HEK293 (cell line): ENCODE measurements around the gene RPL14.

ENCODE experiments used
- CTCF ChIA-PET: fragments of 350-600 bp; formaldehyde crosslinking; extraction: SDS; loops from one replicate; lab custom pipeline; 2021; ENCODE audit warnings: antibody characterized with exemption; lab: Yijun Ruan, JAX
- POLR2A ChIA-PET: fragments of 300-600 bp; formaldehyde crosslinking; extraction: SDS; loops from one replicate; lab custom pipeline; 2020; ENCODE audit warnings: antibody characterized with exemption, inconsistent platforms; lab: Yijun Ruan, JAX
- H3K27ac ChIP-seq: fragments of 200-500 bp; sonication (Bioruptor generic); 2 replicates; pipeline ENCODE4 v1.5.1; 2014; ENCODE audit warnings: low read depth, low read length, control low read depth, inconsistent platforms; ENCODE audit errors: extremely low read depth
- H3K36me3 ChIP-seq, 2 experiments: fragments of 200-500 bp in 1 of 2; sonication (Bioruptor generic) in 1 of 2; 1 replicate in 1 of 2; 2 replicates in 1 of 2; pipeline ENCODE4 v1.5.1; 2014 to 2017; ENCODE audit warnings: inconsistent platforms in 2 of 2, low read length in 2 of 2; ENCODE audit not compliant: control insufficient read depth in 2 of 2, insufficient read depth in 1 of 2
- H3K4me1 ChIP-seq: fragments of 200-500 bp; sonication (Bioruptor generic); 2 replicates; pipeline ENCODE4 v1.5.1; 2014; ENCODE audit warnings: mild to moderate bottlenecking, low read length, inconsistent platforms; ENCODE audit not compliant: control insufficient read depth, insufficient read depth
- H3K4me3 ChIP-seq: 2 replicates; pipeline ENCODE4 v1.5.1; 2011; ENCODE audit warnings: low read depth, mild to moderate bottlenecking, control low read depth, low read length, moderate library complexity
- H3K9me3 ChIP-seq: fragments of 200-500 bp; sonication (Bioruptor generic); 2 replicates; pipeline ENCODE4 v1.5.1; 2014; ENCODE audit warnings: low read depth, low read length, inconsistent platforms; ENCODE audit not compliant: control insufficient read depth, insufficient read depth
- EGR2 ChIP-seq: fragments of 450-650 bp; formaldehyde crosslinking; IDR thresholded peaks from 2 replicates; pipeline ENCODE4 v1.5.1; 2016; ENCODE audit warnings: low read depth, missing biosample characterization, missing genetic modification characterization
- GLI2 ChIP-seq: fragments of 450-650 bp; formaldehyde crosslinking; IDR thresholded peaks from 2 replicates; pipeline ENCODE4; 2017; ENCODE audit warnings: missing biosample characterization, missing genetic modification characterization, low read depth, borderline replicate concordance
- GLIS2 ChIP-seq: fragments of 450-650 bp; formaldehyde crosslinking; IDR thresholded peaks from 2 replicates; pipeline ENCODE4 v1.5.1; 2016; ENCODE audit warnings: missing biosample characterization, missing genetic modification characterization
- KLF7 ChIP-seq: fragments of 450-650 bp; formaldehyde crosslinking; IDR thresholded peaks from 2 replicates; pipeline ENCODE4 v1.5.1; 2016; ENCODE audit warnings: missing biosample characterization, missing genetic modification characterization, borderline replicate concordance
- SP2 ChIP-seq: fragments of 450-650 bp; formaldehyde crosslinking; IDR thresholded peaks from 2 replicates; pipeline ENCODE4 v1.5.1; 2016; ENCODE audit warnings: missing biosample characterization, missing genetic modification characterization
- SP3 ChIP-seq: fragments of 450-650 bp; formaldehyde crosslinking; IDR thresholded peaks from 2 replicates; pipeline ENCODE4 v1.5.1; 2016; ENCODE audit warnings: missing biosample characterization, missing genetic modification characterization
- ZBTB7A ChIP-seq: fragments of 450-650 bp; formaldehyde crosslinking; IDR thresholded peaks from 2 replicates; pipeline ENCODE4 v1.5.1; 2016; ENCODE audit warnings: low read depth, missing biosample characterization, missing genetic modification characterization
- ZNF2 ChIP-seq: fragments of 450-650 bp; formaldehyde crosslinking; IDR thresholded peaks from 2 replicates; pipeline ENCODE4 v1.5.1; 2016; ENCODE audit warnings: missing biosample characterization, missing genetic modification characterization
- ZNF423 ChIP-seq: fragments of 450-650 bp; formaldehyde crosslinking; IDR thresholded peaks from 2 replicates; pipeline ENCODE4 v1.5.1; 2016; ENCODE audit warnings: missing biosample characterization, missing genetic modification characterization
- ZNF558 ChIP-seq: fragments of 450-650 bp; formaldehyde crosslinking; IDR thresholded peaks from 2 replicates; pipeline ENCODE4 v1.5.1; 2016; ENCODE audit warnings: missing biosample characterization, missing genetic modification characterization
- ZNF621 ChIP-seq: fragments of 450-650 bp; formaldehyde crosslinking; IDR thresholded peaks from 2 replicates; pipeline ENCODE4 v1.5.1; 2017; ENCODE audit warnings: missing biosample characterization, missing genetic modification characterization
- ZNF707 ChIP-seq: fragments of 450-650 bp; formaldehyde crosslinking; IDR thresholded peaks from 2 replicates; pipeline ENCODE4 v1.5.1; 2016; ENCODE audit warnings: missing biosample characterization, missing genetic modification characterization
- ZNF830 ChIP-seq: fragments of 450-650 bp; IDR thresholded peaks from 2 replicates; pipeline ENCODE4 v1.5.0; 2018; ENCODE audit warnings: missing biosample characterization, missing genetic modification characterization, low read depth, mild to moderate bottlenecking, moderate library complexity
- TF ChIP-seq, protein P1 (sequence below): fragments of 450-650 bp; formaldehyde crosslinking; IDR thresholded peaks from 2 replicates; pipeline ENCODE4 v1.5.1; 2017; ENCODE audit warnings: missing biosample characterization, missing genetic modification characterization
- TF ChIP-seq, protein P2 (sequence below): fragments of 450-650 bp; formaldehyde crosslinking; IDR thresholded peaks from 2 replicates; pipeline ENCODE4 v1.5.1; 2017; ENCODE audit warnings: missing biosample characterization, missing genetic modification characterization
- TF ChIP-seq, protein P3 (sequence below): fragments of 450-650 bp; formaldehyde crosslinking; IDR thresholded peaks from 2 replicates; pipeline ENCODE4 v1.5.1; 2016; ENCODE audit warnings: missing biosample characterization, missing genetic modification characterization
- TF ChIP-seq, protein P4 (sequence below): fragments of 450-650 bp; formaldehyde crosslinking; IDR thresholded peaks from 2 replicates; pipeline ENCODE4 v1.5.1; 2016; ENCODE audit warnings: missing biosample characterization, missing genetic modification characterization
- TF ChIP-seq, protein P5 (sequence below): fragments of 450-650 bp; formaldehyde crosslinking; IDR thresholded peaks from 2 replicates; pipeline ENCODE4 v1.5.1; 2016; ENCODE audit warnings: missing biosample characterization, missing genetic modification characterization

RPL14 gene

DNA sequence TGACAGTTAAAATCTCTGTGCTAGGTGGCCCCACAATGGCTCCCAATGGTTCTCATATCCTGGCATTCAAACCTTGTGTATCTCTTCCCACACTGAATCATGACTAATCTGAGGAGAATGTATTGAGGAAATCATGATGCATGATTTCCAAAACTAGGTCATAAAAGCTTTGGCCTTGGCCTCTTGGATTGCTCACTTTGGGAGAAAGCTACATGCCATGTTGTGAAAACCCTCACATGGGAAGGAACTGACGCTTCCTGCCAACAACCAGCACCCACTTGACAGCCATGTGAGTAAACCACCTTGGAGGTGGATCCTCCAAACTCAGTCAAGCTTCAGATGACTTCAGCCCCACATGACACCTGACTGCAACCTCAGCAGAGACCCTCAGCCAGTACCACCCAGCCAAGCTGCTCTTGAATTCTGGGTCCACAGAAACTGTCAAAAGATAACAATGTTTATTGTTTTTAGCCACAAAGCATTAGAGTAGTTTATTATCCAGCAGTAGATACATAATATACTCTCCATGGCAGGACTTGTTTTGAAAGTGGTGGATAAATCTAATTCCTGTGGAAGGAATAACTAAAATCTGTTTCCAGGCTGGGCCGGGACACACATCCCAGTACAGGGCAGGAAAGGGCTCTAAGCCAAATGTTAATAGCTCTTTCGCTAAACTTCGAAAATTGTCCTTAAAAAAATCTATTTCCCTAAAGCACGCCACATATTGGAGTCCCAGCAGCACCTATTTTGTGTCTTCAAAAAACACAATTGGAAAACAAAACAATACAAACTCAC lies 47.7 kb downstream of the RPL14 start (continued):
- TF ChIP-seq, protein P1, sequence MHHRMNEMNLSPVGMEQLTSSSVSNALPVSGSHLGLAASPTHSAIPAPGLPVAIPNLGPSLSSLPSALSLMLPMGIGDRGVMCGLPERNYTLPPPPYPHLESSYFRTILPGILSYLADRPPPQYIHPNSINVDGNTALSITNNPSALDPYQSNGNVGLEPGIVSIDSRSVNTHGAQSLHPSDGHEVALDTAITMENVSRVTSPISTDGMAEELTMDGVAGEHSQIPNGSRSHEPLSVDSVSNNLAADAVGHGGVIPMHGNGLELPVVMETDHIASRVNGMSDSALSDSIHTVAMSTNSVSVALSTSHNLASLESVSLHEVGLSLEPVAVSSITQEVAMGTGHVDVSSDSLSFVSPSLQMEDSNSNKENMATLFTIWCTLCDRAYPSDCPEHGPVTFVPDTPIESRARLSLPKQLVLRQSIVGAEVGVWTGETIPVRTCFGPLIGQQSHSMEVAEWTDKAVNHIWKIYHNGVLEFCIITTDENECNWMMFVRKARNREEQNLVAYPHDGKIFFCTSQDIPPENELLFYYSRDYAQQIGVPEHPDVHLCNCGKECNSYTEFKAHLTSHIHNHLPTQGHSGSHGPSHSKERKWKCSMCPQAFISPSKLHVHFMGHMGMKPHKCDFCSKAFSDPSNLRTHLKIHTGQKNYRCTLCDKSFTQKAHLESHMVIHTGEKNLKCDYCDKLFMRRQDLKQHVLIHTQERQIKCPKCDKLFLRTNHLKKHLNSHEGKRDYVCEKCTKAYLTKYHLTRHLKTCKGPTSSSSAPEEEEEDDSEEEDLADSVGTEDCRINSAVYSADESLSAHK (tag by site-specific recombination), result peak; percentile 70
- TF ChIP-seq GLIS2 (tag by site-specific recombination) (no peak), KLF7 (tag by site-specific recombination) (no peak), ZNF830 (tag by site-specific recombination) (no peak)
- TF ChIP-seq, protein P2, sequence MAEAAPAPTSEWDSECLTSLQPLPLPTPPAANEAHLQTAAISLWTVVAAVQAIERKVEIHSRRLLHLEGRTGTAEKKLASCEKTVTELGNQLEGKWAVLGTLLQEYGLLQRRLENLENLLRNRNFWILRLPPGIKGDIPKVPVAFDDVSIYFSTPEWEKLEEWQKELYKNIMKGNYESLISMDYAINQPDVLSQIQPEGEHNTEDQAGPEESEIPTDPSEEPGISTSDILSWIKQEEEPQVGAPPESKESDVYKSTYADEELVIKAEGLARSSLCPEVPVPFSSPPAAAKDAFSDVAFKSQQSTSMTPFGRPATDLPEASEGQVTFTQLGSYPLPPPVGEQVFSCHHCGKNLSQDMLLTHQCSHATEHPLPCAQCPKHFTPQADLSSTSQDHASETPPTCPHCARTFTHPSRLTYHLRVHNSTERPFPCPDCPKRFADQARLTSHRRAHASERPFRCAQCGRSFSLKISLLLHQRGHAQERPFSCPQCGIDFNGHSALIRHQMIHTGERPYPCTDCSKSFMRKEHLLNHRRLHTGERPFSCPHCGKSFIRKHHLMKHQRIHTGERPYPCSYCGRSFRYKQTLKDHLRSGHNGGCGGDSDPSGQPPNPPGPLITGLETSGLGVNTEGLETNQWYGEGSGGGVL (tag by site-specific recombination), result peak; percentile 63

DNA sequence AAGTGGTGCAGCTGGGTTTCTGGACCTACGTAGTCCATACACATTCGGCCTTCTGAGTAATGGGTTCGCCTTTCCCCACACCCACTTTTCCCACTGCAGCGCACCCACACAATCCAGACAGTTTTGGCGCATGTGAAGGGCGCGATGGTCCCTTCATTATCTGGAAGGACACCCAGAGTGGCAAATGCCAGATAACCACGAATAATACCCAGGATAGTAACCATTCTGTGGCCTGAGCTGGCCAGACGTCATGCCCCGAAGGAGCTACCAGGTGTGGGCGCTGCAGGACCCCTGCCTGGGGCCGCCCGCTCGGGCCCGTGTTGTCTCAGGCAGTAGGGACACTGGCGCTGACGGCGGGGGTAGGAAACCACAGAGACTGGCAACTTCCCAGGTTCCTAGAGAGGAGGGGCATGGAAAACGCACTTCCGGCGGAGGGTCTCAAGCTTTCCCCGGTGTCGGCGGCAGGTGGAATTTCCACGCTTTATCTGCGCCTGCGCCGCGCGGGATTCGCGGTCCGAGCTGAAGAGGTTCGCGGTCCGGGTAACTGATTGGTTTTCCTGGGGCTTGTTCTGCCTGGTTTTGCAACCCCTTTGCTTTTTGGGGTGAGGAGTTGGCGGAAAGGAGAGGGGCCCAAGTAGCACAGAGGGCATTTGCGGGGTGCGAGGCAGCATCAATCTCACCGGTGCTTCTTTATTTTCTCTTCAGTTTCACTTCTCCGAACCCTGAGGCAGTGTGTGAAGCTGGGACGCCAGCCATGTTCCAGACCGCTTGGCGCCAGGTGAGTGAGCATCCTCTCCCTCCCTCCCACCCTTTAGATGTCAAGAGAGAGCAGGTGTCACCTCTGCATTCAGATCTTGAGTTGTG lies 48.7 kb downstream of the RPL14 start, which contains the start of gene ZNF620:
ZNF620 (plus strand) TSS at position 441 of the 864 bp plus-strand sequence; CDS start at position 755, 314 bp downstream.
- Histone ChIP-seq H3K27ac (peak within 1 kb of the TSS; percentile 77), H3K4me1 (no peaks in the 10 kb centered on the region), H3K4me3 (peak within 1 kb of the TSS; percentile 87), H3K36me3 (peaks cover 22 to 27% of the 10 kb centered on the region in 2 experiments; a peak in 2 of 3 replicates), H3K9me3 (no peaks in the 10 kb centered on the region)
- CTCF ChIA-PET, result interaction anchor here (0.6 to 2.3 kb wide), 6 partner anchors 11 to 1058 kb away, joined by 3 to 16 read pairs (median 4); partner anchors contain the start of gene ZNF621
- POLR2A ChIA-PET, result interaction anchor here (0.6 to 3.2 kb wide), 7 partner anchors 14 to 49 kb away, joined by 3 to 41 read pairs (median 8); partner anchors contain the start of genes RPL14, ZNF619 and ZNF621
- TF ChIP-seq, protein P3, sequence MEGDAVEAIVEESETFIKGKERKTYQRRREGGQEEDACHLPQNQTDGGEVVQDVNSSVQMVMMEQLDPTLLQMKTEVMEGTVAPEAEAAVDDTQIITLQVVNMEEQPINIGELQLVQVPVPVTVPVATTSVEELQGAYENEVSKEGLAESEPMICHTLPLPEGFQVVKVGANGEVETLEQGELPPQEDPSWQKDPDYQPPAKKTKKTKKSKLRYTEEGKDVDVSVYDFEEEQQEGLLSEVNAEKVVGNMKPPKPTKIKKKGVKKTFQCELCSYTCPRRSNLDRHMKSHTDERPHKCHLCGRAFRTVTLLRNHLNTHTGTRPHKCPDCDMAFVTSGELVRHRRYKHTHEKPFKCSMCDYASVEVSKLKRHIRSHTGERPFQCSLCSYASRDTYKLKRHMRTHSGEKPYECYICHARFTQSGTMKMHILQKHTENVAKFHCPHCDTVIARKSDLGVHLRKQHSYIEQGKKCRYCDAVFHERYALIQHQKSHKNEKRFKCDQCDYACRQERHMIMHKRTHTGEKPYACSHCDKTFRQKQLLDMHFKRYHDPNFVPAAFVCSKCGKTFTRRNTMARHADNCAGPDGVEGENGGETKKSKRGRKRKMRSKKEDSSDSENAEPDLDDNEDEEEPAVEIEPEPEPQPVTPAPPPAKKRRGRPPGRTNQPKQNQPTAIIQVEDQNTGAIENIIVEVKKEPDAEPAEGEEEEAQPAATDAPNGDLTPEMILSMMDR, result peak; percentile 65
- TF ChIP-seq ZNF707 (tag by site-specific recombination) (no peak), SP3 (no peak), GLI2 (tag by site-specific recombination) (no peak), ZNF558 (tag by site-specific recombination) (no peak), ZBTB7A (tag by site-specific recombination) (no peak), ZNF423 (tag by site-specific recombination) (peak; percentile 57; the same call in 1 of the 2 replicates), ZNF621 (no peak), EGR2 (tag by site-specific recombination) (peak; percentile 33; the same call in 1 of the 2 replicates), SP2 (tag by site-specific recombination) (peak; percentile 65), ZNF2 (tag by site-specific recombination) (0 out of 2 replicates have a peak, but pooled peaks have one; percentile 30)
- TF ChIP-seq, protein P4, sequence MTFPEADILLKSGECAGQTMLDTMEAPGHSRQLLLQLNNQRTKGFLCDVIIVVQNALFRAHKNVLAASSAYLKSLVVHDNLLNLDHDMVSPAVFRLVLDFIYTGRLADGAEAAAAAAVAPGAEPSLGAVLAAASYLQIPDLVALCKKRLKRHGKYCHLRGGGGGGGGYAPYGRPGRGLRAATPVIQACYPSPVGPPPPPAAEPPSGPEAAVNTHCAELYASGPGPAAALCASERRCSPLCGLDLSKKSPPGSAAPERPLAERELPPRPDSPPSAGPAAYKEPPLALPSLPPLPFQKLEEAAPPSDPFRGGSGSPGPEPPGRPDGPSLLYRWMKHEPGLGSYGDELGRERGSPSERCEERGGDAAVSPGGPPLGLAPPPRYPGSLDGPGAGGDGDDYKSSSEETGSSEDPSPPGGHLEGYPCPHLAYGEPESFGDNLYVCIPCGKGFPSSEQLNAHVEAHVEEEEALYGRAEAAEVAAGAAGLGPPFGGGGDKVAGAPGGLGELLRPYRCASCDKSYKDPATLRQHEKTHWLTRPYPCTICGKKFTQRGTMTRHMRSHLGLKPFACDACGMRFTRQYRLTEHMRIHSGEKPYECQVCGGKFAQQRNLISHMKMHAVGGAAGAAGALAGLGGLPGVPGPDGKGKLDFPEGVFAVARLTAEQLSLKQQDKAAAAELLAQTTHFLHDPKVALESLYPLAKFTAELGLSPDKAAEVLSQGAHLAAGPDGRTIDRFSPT (tag by site-specific recombination), result peak; percentile 72
- TF ChIP-seq, protein P5, sequence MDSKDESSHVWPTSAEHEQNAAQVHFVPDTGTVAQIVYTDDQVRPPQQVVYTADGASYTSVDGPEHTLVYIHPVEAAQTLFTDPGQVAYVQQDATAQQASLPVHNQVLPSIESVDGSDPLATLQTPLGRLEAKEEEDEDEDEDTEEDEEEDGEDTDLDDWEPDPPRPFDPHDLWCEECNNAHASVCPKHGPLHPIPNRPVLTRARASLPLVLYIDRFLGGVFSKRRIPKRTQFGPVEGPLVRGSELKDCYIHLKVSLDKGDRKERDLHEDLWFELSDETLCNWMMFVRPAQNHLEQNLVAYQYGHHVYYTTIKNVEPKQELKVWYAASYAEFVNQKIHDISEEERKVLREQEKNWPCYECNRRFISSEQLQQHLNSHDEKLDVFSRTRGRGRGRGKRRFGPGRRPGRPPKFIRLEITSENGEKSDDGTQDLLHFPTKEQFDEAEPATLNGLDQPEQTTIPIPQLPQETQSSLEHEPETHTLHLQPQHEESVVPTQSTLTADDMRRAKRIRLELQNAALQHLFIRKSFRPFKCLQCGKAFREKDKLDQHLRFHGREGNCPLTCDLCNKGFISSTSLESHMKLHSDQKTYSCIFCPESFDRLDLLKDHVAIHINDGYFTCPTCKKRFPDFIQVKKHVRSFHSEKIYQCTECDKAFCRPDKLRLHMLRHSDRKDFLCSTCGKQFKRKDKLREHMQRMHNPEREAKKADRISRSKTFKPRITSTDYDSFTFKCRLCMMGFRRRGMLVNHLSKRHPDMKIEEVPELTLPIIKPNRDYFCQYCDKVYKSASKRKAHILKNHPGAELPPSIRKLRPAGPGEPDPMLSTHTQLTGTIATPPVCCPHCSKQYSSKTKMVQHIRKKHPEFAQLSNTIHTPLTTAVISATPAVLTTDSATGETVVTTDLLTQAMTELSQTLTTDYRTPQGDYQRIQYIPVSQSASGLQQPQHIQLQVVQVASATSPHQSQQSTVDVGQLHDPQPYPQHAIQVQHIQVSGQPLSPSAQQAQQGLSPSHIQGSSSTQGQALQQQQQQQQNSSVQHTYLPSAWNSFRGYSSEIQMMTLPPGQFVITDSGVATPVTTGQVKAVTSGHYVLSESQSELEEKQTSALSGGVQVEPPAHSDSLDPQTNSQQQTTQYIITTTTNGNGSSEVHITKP (tag by site-specific recombination), result peak; percentile 61
